Midbrain (tissue), 1 donor: Measurements from ENCODE around the gene GOLGA3.
"Not testable (repeated sequence)": the region's sequence is repeated elsewhere in the genome, so short reads cannot be mapped to it uniquely, and the experiment has no call there.

ENCODE experiments used
- DNase-seq: peaks from one replicate; lab custom pipeline; 2025; lab: John Stamatoyannopoulos, UW

The GOLGA3 gene

GRCh38 chr12:132847363-132848356, 19.0 kb upstream of the GOLGA3 start:
- no peak for DNase-seq

- DNase-seq = not testable (repeated sequence)
Measured at GRCh38 chr12:132844681-132845080, 16.0 kb upstream of the GOLGA3 start.

- no peak for DNase-seq
Measured at GRCh38 chr12:132842449-132843045, 13.9 kb upstream of the GOLGA3 start.

GRCh38 chr12:132841151-132841550, 12.5 kb upstream of the GOLGA3 start:
- DNase-seq = no peak

- no peak for DNase-seq
Measured at GRCh38 chr12:132840536-132840935, 11.9 kb upstream of the GOLGA3 start.

GRCh38 chr12:132839558-132840235, 11.0 kb upstream of the GOLGA3 start:
- no peak for DNase-seq

GRCh38 chr12:132838410-132839080, 9.9 kb upstream of the GOLGA3 start:
- no peak for DNase-seq

- DNase-seq = peak; percentile 9
Measured at GRCh38 chr12:132837693-132838409, 9.2 kb upstream of the GOLGA3 start.

GRCh38 chr12:132836795-132837331, 8.2 kb upstream of the GOLGA3 start:
- DNase-seq = no peak

GRCh38 chr12:132836230-132836629, 7.6 kb upstream of the GOLGA3 start:
- DNase-seq = not testable (repeated sequence)

GRCh38 chr12:132835076-132836025, 6.7 kb upstream of the GOLGA3 start:
- no peak for DNase-seq

- DNase-seq = no peak
Measured at GRCh38 chr12:132834181-132834711, 5.6 kb upstream of the GOLGA3 start.

GRCh38 chr12:132833341-132833740, 4.7 kb upstream of the GOLGA3 start:
- DNase-seq = no peak

- DNase-seq = no peak
Measured at GRCh38 chr12:132831771-132832170, 3.1 kb upstream of the GOLGA3 start.

GRCh38 chr12:132827763-132828703, 636 bp downstream of the GOLGA3 start:
- no peak for DNase-seq

- DNase-seq = no peak
Measured at GRCh38 chr12:132825861-132826260, 2.8 kb downstream of the GOLGA3 start.

GRCh38 chr12:132825089-132825488, 3.6 kb downstream of the GOLGA3 start:
- no peak for DNase-seq

GRCh38 chr12:132824053-132824452, 4.6 kb downstream of the GOLGA3 start:
- DNase-seq = no peak
